SW480 (cell line): ENCODE measurements around the gene CYYR1.
"Not testable (repeated sequence)": the region's sequence is repeated elsewhere in the genome, so short reads cannot be mapped to it uniquely, and the experiment has no call there.

ENCODE experiments used
- DNase-seq: peaks from one replicate; pipeline ENCODE4 v3.0.0-alpha.2; 2016; ENCODE audit warnings: low spot score

Gene CYYR1

DNA sequence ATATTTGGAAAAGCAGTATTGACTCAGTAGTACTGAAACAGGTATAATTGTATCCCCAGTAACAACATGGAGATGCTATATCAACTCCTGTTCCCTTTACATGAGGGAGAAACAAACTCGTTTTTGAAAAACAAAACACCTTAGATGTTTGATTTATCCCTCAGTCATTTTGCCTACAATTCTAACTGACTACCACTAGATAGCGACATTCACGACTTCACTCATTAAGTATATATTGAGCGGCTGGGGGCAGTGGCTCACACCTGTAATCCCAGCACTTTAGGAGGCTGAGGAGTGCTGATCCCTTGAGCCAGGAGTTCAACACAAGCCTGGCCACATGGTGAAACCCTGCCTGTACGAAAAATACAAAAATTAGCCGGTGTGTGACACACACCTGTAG, 83.3 kb downstream of the CYYR1 start:
- DNase-seq: no peak

GRCh38 chr21:26487981-26488480, 85.1 kb downstream of the CYYR1 start:
- DNase-seq: no peak

DNA sequence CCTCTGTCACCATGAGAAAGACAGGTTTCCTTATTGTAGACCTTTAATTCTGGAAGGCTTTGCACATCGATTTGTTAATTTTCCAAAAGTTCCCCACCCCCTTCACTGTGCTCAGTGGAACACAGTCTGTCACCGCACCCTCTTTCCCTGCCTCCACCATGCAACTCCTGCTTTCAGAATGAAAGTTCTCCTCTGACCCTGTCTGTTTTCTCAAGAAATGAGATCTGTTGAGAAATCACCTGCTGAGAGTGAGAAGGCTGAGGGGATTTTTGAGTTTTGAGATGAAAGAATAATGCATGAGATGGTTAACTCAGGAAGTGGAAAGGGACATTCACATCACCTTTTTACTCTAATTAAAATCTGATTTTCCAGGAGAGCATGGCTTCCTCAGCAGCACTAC, 99.6 kb downstream of the CYYR1 start:
- DNase-seq: no peak

DNA sequence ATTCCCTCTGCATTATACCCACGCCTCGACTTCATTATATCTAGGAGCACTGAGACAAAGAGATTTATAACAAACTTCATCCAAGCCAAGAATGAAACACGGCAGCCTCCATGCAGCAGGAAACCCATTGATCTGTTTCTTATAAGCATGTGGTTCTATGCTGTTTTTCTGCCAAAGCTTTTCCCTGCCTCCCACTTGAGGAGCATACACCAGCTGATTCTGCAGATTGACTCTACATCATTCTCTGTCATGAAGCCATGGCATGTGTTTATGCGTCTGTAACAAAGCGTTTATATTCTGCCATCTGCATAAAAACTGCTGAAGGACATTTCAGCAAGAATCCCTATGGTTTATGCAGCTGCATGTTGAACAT, 102.0 kb downstream of the CYYR1 start:
- DNase-seq: no peak

GRCh38 chr21:26470351-26471098, 102.6 kb downstream of the CYYR1 start:
- DNase-seq: no peak

DNA sequence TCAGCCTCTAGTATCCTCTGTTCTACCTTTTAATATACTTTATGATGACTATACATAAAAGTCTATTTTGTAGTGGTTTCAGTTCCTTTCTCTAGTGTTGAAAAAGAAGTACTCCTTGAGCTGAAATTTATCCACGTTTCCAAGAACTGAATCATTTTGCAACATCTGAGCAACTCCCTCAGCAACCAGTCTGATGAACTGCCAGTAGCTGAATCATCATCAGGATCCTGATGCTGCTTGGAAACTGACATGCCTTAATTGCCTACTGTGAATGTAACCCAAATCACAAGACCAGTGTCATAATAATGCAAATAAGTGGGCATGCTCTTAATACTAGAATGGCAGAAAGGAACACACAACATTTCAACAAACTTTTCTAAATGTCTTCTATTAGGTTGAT, 103.3 kb downstream of the CYYR1 start:
- no peak for DNase-seq

- no peak for DNase-seq
Observed at GRCh38 chr21:26465916-26466315, 107.2 kb downstream of the CYYR1 start.

DNA sequence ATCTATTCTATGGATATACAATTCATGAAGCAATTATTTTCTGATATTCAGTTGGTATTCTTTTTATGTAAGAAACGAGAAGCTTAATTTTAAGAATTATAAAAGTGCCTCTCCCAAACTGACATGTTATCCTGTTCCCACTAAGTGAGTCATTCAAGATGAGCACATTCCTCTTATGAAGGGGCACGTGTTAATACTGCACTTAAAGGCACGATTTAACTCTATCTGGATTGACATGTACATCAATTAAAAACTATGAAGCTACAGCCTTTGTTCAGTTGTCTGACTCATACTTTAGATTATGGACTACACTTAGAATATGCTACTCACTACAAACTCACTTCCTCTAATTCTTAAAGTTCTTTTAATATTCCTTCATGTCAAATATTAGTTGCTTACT, 111.6 kb downstream of the CYYR1 start:
- DNase-seq: no peak

DNA sequence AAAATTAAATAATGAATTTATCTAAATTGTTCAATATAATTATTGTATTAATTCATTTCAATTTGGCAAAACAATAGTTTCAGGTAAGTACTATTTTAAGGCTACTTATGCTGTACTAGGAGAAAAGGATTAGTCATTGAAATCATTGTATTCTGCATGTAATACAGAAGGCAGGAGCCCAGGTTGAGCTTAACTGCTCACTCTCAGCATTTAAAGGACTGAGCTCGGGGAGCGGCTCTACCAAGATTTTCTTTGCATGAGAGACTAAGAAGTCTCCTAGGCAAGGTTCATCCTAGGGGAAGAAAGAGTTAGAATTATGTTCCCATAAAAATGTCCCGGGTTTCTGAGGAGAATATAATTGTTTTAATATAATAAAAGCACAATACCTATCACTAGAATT, 112.5 kb downstream of the CYYR1 start:
- DNase-seq: no peak

- DNase-seq: not testable (repeated sequence)
Observed at GRCh38 chr21:26458854-26459253, 114.2 kb downstream of the CYYR1 start.

- DNase-seq: no peak
Observed at GRCh38 chr21:26457817-26458216, 115.3 kb downstream of the CYYR1 start.

GRCh38 chr21:26453267-26453666, 119.8 kb downstream of the CYYR1 start:
- no peak for DNase-seq

- DNase-seq: no peak
Observed at GRCh38 chr21:26451081-26451740, 121.9 kb downstream of the CYYR1 start.

- no peak for DNase-seq
Observed at GRCh38 chr21:26449161-26449560, 123.9 kb downstream of the CYYR1 start.

DNA sequence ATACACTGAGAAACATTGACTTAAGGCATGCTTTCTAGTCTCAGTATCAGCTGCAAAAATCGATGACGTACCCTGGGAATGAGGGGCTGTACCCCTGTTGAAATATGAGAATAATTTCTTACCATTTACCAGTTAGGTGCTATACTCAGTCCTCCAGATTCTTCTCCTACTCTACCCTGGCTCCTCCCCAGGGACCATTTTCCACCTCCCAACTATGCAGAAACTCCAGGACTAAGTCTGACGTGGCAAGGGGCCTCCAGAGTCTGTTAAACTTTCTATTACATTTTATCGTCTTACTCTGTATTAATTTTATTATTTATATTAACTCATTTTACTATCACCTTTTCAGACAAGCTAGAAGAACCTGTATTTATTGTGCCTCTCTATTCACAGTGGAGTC, 124.3 kb downstream of the CYYR1 start:
- no peak for DNase-seq

DNA sequence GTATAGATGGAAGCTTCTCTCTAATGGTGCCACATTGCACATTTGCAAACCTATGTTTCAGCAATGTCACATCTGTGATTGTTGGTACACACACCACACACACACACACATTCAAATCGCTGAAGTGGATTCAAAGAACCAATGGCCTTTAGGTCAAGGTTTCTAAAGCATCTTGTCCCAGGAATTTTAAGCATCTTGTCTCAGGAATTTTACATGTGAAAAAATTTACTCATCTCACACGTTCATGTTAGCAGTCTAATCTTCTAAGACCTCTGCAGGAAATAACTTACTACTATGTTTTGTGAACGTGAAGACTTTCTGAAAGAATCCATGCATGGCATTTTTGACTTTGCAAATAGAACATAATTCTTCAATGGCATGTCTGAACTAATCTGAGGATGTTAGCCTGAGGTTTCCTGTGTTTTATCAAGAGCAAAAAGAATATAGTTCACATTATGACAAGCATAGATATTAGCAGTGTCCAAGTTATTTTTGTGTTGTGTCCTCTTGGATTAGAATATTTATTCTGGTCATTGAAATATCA, 125.1 kb downstream of the CYYR1 start:
- DNase-seq: no peak

DNA sequence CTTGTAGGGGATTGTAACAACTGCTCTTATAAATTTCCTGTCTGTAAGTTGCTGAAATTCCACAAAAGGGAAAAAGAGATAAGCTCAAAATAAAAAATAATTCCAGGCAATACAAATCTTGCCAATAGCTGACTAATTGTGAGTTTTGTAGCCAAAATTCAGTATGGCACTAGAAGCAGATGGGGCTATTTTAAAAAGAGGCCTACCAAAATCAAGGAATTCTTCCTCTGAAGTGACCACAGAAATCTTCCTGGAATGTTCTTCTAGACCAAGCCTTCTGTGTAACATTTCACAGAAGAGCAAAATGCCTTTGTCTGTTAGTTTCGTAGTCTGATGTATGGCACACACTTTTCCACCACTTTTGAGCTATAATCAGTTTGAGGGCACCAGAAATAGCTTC, 127.6 kb downstream of the CYYR1 start:
- DNase-seq: no peak

DNA sequence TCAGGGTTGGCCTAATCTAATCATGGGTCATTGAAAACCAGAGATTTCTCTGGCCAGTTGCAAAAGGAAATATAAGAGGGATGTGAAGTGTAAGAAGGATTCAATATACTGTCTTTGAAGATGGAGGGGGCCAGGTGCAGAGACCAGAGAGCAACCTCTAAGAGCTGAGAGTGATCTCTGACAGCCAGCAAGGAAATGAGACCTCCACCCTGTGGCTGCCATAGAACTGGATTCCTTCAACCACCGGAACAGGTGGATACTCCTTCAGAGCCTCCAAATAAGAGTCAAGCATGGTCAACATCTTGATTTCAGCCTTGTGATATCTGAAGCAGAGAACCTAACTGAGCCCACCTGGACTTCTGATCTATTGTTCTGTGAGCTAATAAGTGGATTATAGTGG, 128.4 kb downstream of the CYYR1 start:
- DNase-seq: no peak

- DNase-seq: no peak
Observed at GRCh38 chr21:26443867-26444266, 129.2 kb downstream of the CYYR1 start.

DNA sequence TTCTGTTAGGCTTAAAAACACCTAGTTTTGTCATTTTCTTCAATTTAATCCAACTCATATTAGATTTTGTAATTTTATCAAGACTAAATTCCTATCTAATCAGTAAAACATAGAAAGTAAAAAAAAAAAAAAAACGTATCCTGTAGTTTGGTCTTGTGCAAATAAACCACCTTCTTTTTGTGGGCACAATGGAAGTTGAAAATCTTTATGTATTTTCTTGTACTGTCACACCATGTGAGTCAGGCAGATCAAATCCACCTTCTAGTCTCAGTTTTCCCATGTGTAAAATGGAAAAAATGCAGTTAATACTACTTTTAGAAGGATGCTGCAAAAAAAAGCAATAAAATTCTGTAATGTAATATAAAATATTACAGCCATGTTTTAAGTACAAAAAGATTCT, 129.8 kb downstream of the CYYR1 start:
- DNase-seq: no peak

DNA sequence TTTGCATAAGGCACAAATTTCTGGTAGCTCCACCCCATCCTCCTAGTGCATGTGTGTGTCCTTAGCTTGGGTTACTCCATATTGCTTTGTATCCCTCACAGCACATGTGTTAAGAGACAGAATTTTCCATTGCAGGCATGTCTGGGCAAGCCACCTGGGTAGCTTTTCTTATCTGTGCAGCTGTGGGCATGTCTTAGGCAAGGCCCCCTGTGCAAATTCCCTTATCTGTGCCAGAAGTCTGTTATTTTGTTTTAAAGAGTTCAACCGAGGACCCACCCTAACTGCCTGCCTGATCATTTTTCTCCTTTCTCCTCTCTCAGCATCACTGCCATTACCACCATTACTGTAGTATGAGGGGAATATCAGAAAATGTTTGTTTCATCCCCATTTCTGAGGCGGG, 131.9 kb downstream of the CYYR1 start:
- DNase-seq: no peak

DNA sequence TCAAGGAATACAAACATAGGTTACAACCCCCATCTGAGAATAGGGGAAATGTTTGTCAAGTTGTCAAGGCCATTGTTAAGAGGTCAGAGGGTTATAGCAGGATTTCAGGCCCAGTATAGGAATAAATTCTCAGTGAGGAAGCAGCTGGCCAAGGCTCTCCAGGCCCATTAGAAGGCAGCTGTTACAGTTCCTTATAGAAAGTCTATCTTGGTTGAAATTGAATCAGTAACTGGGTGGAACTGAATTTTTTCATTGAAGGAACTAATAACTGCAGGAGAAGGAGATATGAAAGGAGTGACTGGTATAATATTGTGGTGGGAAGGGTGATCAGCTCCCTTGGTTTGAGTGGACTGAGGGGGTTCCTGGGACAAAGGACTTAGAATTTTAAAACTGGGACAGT, 134.1 kb downstream of the CYYR1 start:
- DNase-seq: no peak

- DNase-seq: no peak
Observed at GRCh38 chr21:26437326-26438009, 135.6 kb downstream of the CYYR1 start.
